Measurements from ENCODE around the gene IGSF21. TPM values are rescaled to one million over a fixed set of nuclear protein-coding genes. Genes with fewer than 3 reads are reported as not detected.

Gene IGSF21
- total and polyA plus RNA-seq, 2 of the 4 experiments (the other 2 are of a cell fraction) = not detected

- Histone ChIP-seq H2BK15ac (ENCODE audit: low read depth, low read length) (no peak overlapping the region), H3K4me1 (ENCODE audit: control insufficient read depth, insufficient read depth, low read length) (no peaks in the 10 kb centered on the region), H4K20me1 (ENCODE audit: insufficient read depth, low read length) (no peaks in the 10 kb centered on the region), H4K91ac (ENCODE audit: insufficient read depth, low read depth, low read length) (no peak overlapping the region), H2BK120ac (ENCODE audit: low read depth, low read length) (no peak overlapping the region), H2BK5ac (ENCODE audit: low read depth, low read length, poor library complexity, severe bottlenecking) (no peak overlapping the region), H2AFZ (replicated peaks; ENCODE audit: low read length, poor library complexity) (no peak overlapping the region), H3K27me3 (ENCODE audit: control insufficient read depth, insufficient read depth, low read length) (no peaks in the 10 kb centered on the region), H4K8ac (ENCODE audit: low read depth in 2 of 2, low read length in 2 of 2) (no peak overlapping the region), H3K18ac (ENCODE audit: low read depth, low read length) (no peak overlapping the region), H3K9me1 (ENCODE audit: insufficient read depth, low read length) (no peaks in the 10 kb centered on the region), H4K5ac (ENCODE audit: low read depth, low read length) (no peak overlapping the region), H2AK9ac (replicated peaks; ENCODE audit: low read depth, low read length, poor library complexity) (no peak overlapping the region), H2BK20ac (ENCODE audit: low read depth, low read length) (no peak overlapping the region), H3K27ac (ENCODE audit: insufficient read depth, low read length) (no peak overlapping the region), H3K14ac (replicated peaks; ENCODE audit: low read depth, low read length) (no peak overlapping the region), H3K9me3 (ENCODE audit: control insufficient read depth, insufficient read depth, low read length) (no peaks in the 10 kb centered on the region), H3K23ac (ENCODE audit: low read depth, low read length) (no peak overlapping the region), H2AK5ac (ENCODE audit: low read depth, low read length) (no peak overlapping the region), H3K4ac (ENCODE audit: low read depth, low read length) (no peak overlapping the region), H3K9ac (ENCODE audit: low read depth, low read length) (no peak overlapping the region), H3K4me3 (ENCODE audit: insufficient read depth, low read depth, low read length) (no peak overlapping the region), H3K4me2 (ENCODE audit: low read depth, low read length) (no peak overlapping the region), H3K56ac (ENCODE audit: extremely low read depth, insufficient read depth, low read length) (no peak overlapping the region), H3K36me3 (ENCODE audit: control insufficient read depth, insufficient read depth, low read length) (no peaks in the 10 kb centered on the region), H3K79me1 (ENCODE audit: low read depth in 1 of 2, low read length in 2 of 2) (no peaks in the 10 kb centered on the region)
- no peak for TF ChIP-seq FOS (IDR thresholded peaks at IDR 0.05; ENCODE audit: low read depth, low read length)
- TF ChIP-seq CTCF (conservative IDR thresholded peaks at IDR 0.05; ENCODE audit: low read depth, low read length) = no peak
- TF ChIP-seq RFX5 (IDR thresholded peaks at IDR 0.05; ENCODE audit: low read depth, low read length) = no peak
- TF ChIP-seq RCOR1 (IDR thresholded peaks at IDR 0.05; ENCODE audit: insufficient replicate concordance, low read length) = no peak
- no peak for TF ChIP-seq USF2 (IDR thresholded peaks at IDR 0.05; ENCODE audit: low read depth, low read length)
- no peak for TF ChIP-seq MXI1 (IDR thresholded peaks at IDR 0.05; ENCODE audit: borderline replicate concordance, low read depth, low read length)
- no peak for TF ChIP-seq SMC3 (IDR thresholded peaks at IDR 0.05; ENCODE audit: low read depth, low read length)
- CTCF ChIA-PET = no interaction called here
- ATAC-seq (ENCODE audit: low read depth) (no peak), DNase-seq (no peak)
- POLR2A ChIA-PET (ENCODE audit: unreplicated experiment) = no interaction called here
- intact Hi-C loops (cut with micrococcal nuclease) (no loop called here), in situ Hi-C loops (cut with MboI; ENCODE audit: low sequenced_read_pairs) (no loop called here), dilution Hi-C loops (cut with HindIII; ENCODE audit: low sequenced_read_pairs, unreplicated experiment) (no loop called here)
- WGBS, 2 experiments (ENCODE audit: extremely low coverage in 2 of 2, insufficient read length in 1 of 2) = 44% methylated on average over 7 of the region's 8 CpGs; no CpG with 5 or more reads in 1 of the 2 experiments
- no TSS peak for BruUV-seq (replicated peaks)
Measured at GRCh38 chr1:18120638-18121037, 13.0 kb downstream of the IGSF21 start.

Measured in IMR-90 (cell line).